C4-2B (cell line): ENCODE results near the gene NPAS3.

Experiments
- H3K27ac ChIP-seq: fragments of 450-650 bp; 2 replicates; pipeline ENCODE4 v1.5.1; 2017
- CTCF ChIP-seq: fragments of 450-650 bp; conservative IDR thresholded peaks from 2 replicates; pipeline ENCODE4 v1.5.1; 2017; ENCODE audit warnings: mild to moderate bottlenecking
- ZFX ChIP-seq: fragments of 450-650 bp; IDR thresholded peaks from 2 replicates; pipeline ENCODE4 v1.6.1; 2017

Gene NPAS3

DNA sequence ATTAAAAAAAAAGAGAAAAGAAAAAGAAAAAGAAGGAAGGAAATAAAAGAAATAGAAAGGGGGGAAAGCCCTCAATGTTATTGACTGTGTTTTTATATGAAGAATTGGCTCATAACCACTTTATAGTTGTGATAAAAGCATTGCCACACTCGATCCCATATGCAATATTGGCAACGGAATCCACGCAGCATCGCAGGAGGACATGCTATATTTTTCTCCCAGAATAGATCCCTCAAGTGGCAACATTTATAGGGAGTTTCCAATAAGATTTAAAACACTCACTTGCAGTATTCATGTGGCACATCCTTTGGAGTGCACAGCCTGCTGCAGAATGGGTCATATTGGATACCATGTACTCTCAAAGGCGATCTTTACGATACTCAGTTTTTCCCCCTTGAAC lies 788.9 kb downstream of the NPAS3 start:
- TF ChIP-seq CTCF (no peak), ZFX (no peak)
- H3K27ac ChIP-seq = no peak overlapping the region

DNA sequence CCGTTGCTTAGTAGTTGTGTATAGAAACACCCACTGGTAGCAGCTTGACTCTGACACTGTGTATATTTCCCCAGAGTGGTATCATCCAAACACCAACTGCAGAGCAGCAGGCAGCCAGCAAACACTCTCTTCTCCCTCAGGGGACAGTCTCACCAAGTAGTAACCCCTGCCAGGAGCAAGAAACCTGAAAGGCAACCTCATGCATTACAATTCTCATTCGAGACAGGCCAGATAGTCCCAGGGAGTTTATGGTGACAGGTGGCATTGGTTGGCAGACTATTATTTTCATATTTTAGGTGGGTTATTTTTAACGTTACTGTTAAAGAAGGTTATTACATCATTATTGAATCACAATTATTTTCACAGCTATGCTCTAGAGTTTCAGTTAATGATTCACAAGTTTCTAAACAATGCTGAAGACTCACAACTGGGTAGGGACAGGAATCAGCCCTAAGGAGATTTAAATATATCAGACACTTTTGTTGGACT lies 789.4 kb downstream of the NPAS3 start:
- H3K27ac ChIP-seq = no peak overlapping the region
- no peak for TF ChIP-seq ZFX
- TF ChIP-seq CTCF = no peak

DNA sequence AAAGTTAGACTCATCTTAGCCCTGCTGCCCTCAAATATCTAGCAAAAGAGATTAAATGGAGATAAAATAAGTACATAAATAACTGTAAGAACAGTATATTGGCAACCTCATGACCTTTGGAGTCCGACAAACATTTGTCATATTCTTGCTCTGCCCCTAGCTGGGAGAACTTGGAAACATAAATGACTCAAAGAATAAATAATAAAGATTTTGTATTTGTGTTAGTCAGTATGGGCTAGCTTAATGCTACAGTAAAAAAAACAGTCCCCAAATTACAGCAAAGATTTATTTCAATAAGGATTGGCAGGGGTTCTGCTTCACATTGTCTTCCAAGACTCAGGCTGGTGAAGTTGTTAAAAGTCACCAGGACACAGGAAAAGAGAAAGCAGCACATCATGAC lies 791.5 kb downstream of the NPAS3 start:
- no peak overlapping the region for H3K27ac ChIP-seq
- no peak for TF ChIP-seq CTCF
- no peak for TF ChIP-seq ZFX

DNA sequence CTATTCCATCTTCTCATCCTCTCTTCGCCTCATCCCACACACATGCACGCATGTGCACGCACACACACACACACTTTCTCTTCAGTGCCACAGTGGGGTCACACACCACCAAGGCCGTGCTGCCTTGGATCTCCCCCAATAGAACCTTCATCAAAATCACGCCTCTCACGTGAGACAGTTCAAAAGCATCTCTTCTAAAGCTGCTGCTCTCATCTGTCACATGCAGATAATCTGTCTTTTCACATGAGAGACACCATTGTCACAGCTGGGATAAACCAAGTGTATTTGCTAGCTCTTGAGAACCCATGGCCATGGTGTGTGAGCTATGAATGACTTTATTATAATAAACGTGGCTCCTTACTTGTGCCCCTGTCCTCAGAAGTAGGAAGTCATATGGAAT lies 793.5 kb downstream of the NPAS3 start:
- TF ChIP-seq ZFX (no peak), CTCF (no peak)
- H3K27ac ChIP-seq = no peak overlapping the region

DNA sequence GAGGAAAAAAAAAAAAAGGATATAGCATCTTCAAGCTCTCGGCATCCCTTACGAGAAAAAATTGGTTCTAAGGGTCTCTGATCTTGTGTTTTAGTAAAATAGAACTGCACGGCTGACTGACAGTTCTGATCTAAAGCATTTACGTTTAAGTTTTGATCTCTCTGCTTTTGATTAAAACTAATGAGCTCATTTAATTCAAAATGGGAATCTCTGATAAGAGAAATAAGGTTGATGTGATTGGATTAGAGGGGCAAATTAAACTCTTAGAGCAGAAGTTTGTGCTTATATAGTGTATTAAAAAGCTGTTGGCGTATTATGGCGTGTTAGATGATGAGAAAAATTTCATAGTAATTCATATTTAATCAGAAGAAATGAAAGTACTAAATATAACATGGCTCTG lies 794.6 kb downstream of the NPAS3 start:
- no peak for TF ChIP-seq CTCF
- no peak overlapping the region for H3K27ac ChIP-seq

GRCh38 chr14:33733721-33734120 lies 795.0 kb downstream of the NPAS3 start:
- no peak overlapping the region for H3K27ac ChIP-seq
- no peak for TF ChIP-seq CTCF
- no peak for TF ChIP-seq ZFX

- TF ChIP-seq CTCF (no peak), ZFX (no peak)
Measured at GRCh38 chr14:33734387-33734786, 795.7 kb downstream of the NPAS3 start.

More at GRCh38 chr14:33734387-33734786, 795.7 kb downstream of the NPAS3 start:
- H3K27ac ChIP-seq = no peak overlapping the region
